Smooth muscle cell of the brain vasculature (primary cell): Measurements from ENCODE around the gene DYNLT2B.
"Not testable (repeated sequence)": the region's sequence is repeated elsewhere in the genome, so short reads cannot be mapped to it uniquely, and the experiment has no call there.

Source experiments
- DNase-seq: peaks from one replicate; pipeline ENCODE4 v3.0.0-alpha.2; 2012; ENCODE audit warnings: low read depth, low spot score

DYNLT2B gene

DNA sequence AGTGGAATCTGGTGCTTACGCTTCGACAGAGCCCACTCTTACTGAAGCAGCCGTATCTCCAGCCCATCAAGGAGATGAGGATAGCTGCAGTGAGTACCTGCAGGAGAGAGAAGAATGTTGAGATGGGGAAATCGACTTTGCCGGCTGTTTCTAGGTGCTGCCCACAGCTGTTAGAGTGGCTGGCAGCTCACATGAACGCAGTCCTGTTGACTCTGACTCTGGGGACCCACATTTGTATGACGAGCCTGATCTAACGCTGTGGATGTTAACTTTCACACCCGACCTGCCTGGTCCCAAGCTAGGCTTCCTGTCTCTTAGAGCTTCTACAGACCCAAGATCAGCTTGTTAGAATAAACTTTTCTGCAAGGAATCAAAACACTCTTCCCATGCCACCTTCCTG, 8.9 kb upstream of the DYNLT2B start:
- DNase-seq = no peak

DNA sequence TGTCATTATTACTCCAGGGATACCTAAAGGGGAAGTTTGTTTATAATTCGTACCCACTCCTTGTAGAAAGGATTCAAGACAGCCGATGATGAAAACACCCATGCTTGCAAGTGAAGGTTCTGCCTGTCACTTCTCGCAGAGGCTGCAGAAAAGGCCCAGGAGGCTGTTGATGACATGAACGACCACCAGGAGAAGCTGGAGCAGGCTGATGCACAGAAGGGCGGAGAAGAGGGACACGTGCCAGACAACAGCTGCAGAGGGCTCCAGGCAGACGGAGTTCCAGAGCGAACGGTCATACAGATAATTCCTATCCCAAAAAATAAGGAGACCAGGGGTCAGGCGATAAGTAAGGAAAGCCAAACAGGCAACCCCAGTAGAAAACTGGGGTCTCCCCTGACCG, 5.7 kb upstream of the DYNLT2B start:
- DNase-seq = no peak

DNA sequence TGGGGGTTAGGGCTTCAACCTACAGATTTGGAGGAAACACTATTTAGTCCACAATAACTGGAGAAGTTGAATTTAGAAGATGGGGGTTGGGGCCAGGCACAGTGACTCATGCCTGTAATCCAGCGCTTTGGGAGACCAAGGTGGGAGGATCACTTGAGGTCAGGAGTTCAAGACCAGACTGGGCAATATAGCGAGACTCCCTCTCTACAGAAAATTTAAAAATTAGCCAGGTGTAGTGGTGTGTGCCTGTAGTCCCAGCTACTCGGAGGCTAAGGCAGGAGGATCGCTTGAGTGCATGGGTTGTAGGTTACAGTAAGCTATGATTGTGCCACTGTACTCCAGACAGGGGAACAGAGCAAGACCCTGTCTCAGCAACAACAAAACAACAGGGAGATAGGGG, 5.0 kb upstream of the DYNLT2B start:
- DNase-seq = no peak

DNA sequence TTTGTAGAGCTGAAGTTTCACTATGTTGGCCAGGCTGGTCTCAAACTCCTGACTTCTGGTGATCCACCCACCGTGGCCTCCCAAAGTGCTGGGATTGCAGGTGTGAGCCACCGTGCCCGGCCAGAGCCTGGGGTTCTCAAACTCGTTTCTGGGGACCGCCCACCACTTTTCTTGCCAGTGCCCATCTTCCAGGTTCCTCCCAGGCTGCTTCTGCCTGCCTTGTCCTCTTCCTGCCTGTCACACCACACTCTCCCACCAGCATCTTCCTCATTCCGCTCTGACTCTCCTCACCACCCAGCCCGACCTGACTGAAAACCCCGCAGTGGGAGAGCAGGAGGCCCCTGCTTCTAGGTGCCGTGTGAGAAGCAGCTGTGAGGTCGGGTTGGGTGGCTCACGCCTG, 3.1 kb upstream of the DYNLT2B start:
- DNase-seq = no peak

DNA sequence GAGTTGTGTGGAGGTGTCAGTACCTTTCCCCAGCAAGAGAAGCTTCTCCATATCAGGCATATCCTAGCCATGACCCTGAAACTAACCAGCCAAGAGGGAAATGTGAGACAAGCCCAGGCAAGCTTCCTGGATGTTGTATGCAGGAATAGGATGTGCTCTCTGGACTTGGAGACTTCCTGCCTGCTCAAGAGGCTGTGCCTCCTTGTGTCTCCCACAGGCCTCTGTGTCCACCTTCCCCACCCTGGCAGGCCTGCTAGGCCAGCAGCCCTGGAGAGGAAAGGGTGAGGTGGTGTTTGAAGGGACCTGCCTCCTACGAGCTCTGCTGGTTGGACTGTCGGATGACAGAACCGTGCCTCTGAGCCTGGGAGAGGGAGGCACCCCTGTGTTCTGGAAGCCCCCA, 2.1 kb upstream of the DYNLT2B start:
- no peak for DNase-seq

DNA sequence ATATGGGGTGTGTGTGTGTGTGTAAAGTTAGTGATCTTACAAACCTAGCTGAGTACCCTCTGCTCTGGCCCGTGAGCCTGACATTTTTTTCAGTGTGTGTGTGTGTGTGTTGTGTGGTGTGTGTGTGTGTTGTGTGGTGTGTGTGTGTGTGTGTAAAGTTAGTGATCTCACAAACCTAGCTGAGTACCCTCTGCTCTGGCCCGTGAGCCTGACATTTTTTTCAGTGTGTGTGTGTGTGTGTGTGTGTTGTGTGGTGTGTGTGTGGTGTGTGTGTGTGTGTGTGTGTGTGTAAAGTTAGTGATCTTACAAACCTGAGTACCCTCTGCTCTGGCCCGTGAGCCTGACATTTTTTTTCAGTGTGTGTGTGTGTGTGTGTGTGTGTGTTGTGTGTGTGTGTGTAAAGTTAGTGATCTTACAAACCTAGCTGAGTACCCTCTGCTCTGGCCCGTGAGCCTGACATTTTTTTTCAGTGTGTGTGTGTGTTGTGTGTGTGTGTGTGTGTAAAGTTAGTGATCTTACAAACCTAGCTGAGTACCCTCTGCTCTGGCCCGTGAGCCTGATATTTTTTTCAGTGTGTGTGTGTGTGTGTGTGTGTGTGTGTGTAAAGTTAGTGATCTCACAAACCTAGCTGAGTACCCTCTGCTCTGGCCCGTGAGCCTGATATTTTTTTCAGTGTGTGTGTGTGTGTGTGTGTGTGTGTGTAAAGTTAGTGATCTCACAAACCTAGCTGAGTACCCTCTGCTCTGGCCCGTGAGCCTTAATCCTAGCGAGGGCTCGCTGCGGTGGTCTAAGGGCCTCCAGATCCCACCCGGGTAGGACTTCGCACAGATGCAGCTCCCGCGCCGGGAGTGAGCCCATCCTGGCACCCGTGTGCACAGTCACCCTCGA, 997 bp downstream of the DYNLT2B start:
- DNase-seq = not testable (repeated sequence)

DNA sequence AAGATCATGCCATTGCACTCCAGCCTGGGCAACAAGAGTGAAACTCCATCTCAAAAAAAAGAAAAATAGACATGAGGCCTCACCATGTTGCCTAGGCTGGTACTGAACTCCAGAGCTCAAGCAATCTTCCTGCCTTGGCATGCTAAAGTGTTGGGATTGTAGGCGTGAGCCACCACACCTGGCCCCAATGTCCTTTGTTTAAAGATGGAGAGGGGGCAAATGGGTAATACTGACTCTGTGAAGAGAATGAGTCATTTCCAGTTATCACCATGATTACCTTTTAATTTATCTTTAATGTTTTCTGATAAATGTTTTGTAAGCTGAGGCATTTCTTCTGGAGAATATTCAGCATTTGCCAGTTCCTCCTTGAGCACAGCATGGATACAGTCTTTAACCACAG, 2.2 kb downstream of the DYNLT2B start:
- DNase-seq = no peak

DNA sequence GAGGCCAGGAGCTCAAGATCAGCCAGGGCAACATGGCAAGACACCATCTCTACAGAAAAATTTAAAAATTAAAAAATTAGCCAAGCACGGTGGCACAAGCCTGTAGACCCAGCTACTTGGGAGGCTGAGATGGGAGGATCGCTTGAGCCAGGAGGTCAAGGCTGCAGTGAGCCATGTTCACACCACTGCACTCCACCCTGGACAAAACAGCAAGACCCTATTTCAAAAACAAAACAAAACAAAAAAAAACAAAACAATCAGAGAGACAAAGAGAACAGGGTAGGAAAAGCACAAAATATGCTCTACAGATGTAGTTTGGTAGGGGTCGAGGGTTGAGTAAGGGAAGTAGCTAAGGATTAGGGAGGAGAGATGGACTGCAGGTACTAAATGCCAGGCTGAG, 3.4 kb downstream of the DYNLT2B start:
- DNase-seq = no peak

DNA sequence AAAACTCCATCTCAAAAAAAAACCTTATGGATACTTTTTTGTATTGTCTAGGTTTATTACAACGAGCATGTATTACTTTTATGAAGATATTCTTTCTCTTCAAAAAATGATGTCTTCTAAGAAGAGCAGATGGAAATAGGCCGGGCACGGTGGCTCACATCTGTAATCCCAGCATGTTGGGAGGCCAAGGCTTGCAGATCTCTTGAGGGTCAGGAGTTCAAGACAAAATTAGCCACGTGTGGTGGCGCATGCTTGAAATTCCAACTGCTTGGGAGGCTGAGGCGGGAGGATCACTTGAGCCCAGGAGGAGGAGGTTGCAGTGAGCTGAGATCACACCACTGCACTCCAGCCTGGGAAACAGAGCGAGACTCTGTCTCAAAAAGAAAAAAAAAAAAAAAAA, 4.0 kb downstream of the DYNLT2B start:
- DNase-seq = not testable (repeated sequence)

DNA sequence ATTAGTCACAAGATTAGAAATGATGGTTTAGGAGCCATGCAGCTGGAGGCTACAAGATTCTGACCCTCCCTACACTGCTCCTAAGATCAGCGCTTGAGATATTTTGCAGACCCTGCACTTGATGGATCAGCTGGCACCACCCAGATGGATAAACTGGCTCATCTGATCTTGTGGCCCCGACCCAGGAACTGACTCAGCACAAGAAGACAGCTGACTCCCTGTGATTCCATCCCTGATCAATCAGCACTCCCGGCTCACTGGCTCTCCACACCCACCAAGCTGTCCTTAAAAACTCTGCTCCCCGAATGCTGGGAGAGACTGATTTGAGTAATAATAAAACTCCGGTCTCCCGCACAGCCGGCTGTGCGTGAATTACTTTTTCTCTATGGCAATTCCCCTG, 15.1 kb downstream of the DYNLT2B start:
- not testable (repeated sequence) for DNase-seq

DNA sequence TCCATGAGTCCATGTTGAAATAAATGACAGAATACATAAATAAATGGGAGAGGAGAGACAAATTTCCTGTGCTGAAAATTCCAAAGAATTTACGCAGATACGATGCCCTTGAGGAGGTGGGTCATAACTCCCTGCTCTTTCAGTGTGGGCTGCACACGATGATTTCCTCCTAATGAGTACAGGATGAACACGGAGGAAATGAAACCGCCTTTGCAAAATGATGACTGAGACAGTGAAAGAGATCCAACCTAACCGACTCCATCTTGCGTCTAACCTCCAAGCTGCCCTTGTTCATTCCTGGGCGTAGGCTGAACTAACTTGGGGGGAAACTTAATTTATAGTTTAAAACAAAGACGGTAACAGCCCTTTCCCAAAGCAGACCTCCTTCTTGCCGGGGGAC, 15.5 kb downstream of the DYNLT2B start:
- not testable (repeated sequence) for DNase-seq

DNA sequence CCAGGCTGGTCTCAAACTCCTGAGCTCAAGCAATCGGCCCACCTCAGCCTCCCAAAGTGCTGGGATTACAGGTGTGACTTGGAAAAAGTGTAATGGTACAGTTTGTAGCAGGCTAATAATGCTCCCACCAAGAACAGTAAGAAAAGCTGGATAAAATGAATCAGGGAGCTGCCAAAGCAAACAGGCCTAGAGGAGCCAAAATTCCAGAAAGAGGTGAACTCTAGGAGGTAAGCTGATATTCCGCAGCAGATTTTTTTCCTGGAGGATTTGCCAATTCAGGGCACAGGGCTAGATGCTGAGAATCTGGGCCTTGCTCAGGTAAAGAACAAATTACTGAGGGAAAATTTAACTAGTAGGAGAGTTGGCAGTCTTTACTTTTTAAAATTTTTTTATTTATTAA, 19.5 kb downstream of the DYNLT2B start:
- no peak for DNase-seq

DNA sequence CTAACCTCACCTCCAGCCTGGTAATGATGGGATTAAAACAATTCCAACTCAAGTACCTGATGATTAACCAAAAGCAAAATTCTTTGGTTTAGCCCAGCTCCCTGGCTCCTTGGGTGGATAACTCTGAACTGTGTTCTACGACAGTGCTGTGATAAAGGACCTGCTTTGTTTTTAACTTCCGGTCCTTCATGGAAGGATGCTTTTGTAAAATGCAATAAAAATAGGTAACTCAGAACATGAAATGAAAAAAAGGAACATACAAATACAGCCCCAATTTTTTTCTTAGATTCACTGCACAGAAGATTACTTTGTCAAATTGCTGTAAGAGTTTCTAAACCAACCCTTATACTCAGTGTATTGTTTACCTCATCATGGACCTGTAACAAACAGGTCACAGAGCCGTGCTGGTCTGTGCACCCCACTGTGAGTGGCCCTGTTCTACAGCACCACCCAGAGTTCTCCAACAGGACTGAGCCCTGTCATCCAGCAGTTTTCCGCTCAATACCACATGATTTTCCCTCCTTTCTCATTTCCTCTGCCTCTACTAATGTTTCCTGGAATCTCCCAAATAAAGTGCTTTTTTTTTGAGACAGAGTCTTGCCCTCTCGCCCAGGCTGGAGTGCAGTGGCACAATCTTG, 25.6 kb downstream of the DYNLT2B start:
- no peak for DNase-seq

DNA sequence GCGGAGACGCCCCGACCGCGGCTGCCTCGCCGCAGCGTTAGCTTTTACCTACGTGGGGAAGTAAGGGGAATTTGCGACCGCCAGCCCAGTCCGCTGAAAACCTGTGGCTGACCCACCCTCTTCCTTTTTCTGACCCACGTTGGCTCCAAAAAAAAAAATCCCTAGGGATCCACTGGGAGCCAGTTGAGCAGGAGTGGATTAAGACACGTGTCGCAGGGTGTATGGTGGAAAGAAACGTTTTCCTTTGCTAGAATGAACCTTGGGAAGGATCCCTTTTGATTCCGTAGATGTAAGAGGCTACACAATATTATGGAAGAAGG, 29.9 kb downstream of the DYNLT2B start:
- no peak for DNase-seq

DNA sequence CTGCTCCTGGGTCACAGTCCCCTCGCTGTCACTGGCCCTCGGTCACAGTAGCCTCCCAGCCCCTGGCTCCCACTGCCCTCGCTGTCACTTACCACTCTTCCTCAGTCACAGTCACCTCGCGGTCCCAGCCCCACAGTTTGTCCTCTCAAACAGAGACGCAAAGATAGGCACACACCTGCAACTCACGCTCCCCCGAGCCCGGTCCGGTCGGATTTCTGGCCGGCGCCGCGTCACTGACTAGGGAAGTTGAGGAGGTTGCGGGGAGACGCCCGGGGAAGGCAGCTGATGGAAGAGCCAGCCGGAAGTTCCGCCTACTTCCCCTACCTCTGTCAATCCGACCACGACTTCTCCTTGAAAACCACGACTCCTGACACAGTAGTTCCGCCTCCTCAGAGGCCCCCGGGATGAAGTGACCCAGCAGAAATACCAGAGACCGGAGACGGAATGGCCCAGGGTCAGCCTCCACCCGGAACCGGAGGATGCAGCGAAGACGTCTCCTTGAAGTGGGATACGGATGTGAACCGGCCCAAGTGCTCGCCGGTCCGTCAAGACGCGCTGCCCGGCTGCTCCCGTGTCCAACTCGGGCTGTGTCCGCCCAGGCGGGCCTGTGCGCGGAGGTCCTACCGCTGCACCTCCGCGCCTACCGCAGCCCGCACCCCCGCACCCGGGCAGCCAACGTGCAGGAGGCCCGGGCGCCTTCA, 30.4 kb downstream of the DYNLT2B start, which contains the start of gene PCYT1A:
TSS of gene PCYT1A (minus strand) at position 287 of the 701 bp plus-strand sequence. CDS start 17,195 bp downstream, outside the sequence.
- peak; percentile 79 for DNase-seq

DNA sequence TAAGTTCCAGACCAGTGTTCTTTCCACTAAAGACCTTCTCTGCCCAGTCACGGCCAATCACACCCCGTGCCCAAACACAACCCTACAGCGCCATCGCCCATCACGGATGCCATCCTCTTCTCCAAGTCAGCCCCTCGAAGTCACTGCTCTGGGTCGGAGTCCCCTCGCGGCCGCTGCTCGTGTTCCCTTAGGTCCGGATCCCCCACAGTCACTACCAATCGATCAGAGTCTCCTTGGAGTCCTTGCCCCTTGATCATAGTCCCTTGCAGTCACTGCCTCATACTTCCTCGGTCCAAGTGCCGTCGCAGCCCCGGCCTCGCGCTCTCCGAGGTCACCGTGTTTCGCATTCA, 31.0 kb downstream of the DYNLT2B start:
- DNase-seq = no peak

DNA sequence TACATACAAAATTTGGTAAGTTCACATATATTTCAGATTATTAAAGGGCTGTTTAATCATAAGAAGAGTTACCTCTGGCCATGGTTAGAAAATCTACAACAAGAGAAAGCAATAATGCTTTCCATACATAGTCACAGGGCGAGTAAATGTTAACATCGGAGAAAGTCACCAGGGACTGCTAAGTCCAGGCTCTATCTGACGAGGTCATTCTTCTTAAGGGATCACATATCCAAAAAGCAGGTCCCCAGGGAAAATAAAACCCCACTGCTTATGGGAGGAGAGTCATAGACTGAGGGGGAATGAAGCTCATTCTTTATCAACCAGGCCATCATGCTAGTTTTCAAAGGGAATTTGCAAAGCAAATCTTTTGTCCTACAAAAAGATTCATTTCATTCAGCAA, 33.6 kb downstream of the DYNLT2B start:
- no peak for DNase-seq

DNA sequence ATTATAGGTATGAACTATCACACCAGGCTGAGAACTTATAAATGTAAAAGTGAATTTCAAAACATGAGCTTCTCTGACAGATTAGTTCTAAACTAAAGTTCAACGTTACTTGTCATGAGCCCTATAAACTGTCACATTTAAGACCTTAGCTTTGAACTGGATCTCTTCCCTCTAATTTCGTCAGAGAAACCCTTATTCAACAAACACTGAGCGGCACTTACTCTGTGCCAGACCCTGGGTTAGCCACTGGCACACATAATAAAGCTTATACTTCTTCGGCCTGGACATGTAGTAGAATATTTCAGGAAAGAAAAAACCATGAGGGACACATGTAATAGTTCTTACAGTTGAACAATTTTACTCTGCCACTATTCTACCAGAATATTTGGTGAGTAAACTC, 36.1 kb downstream of the DYNLT2B start:
- no peak for DNase-seq

DNA sequence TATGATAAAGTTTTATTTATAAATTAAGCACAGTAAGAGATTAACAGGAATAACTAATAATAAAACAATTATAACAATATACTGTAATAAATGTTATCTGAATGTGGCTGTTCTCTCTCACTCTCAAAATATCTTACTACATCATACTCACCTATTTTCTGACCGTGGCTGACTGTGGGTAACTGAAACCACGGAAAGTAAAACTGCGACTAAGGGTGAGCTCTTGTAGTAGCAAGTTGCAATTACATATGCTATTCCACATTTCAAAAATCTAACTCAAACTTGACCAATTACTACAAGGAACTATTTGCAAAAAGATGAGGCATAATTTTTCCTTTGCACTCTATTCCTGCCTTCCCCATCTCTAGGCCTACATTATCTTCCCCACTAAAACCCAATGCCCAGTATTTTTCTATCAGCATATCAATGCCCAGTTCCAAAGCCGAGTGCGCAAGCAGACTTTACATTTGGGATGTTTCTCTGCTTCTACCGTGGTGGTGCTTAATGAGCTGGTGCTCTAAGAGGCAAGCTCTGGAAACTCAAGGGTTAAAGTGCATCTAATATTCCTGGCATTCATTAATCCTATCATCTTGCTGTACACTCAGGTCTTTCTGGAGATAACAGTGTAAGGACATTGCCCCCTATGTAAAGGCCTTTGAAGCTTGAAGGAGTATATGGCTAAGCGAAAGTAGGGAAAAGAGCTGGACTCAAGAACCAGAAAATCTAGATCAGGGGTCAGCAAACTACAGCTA, 37.2 kb downstream of the DYNLT2B start:
- no peak for DNase-seq

DNA sequence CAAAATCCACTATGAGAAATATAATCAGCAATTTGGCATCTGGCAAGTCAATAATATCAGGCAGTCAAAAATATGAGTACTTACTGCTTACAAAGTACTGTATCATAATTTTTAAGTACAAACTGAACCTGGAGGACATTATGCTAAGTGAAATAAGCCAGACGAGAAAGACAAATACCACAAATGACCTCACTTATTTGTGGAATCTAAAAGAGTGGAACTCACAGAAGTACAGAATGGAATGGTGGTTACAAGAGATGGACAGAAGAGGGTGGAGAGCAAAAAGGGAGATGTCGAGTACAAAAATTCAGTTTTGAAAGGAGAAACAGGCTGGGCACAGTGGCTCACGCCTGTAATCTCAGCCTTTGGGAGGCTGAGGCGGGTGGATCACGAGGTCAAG, 42.9 kb downstream of the DYNLT2B start:
- no peak for DNase-seq

DNA sequence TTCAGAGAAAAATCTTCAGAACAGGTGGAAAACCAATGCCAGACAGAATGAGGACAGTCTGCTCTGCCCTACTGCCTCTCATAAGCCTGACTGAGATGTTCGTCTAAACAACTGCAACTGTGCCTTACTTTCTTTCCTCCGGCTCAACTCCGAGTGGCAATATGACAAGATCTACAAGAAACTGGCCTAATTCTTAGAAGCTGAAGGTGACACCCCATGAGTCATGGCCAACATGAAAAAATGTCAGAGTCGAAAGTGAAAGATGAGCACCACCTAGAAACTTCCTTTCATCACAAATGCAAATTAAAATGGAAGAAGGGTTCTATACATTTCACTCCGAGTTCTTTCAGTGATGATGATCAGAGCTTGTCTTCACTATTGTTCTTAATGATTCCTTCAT, 43.5 kb downstream of the DYNLT2B start:
- DNase-seq = no peak

DNA sequence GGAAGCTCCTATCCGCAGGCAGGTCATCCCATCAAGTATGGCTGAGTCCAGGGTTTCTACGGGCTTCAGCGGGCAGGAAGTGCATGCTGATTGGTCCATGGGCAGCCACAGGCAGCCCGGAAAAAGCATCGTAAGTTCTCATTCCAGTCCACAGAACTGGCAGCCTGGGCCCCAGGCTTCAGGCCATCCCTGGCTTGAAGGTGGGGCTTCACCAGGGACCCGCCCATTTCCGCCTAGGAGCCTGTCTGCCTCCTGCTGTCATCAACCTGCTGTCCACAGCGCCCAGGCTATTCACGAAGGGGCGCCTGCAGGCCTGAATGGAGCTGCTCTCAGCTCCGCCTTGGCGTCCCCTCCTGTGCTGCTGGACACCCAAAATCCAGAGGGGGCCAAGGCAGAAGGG, 44.4 kb downstream of the DYNLT2B start:
- no peak for DNase-seq
